H1 (cell line): ENCODE results near the gene FAM149A. TPM values are rescaled to one million over a fixed set of nuclear protein-coding genes. Genes with fewer than 3 reads are reported as not detected.
A peak's percentile ranks its signal among the peaks of the same experiment; 100 is the strongest.

ENCODE experiments used
- CTCF ChIA-PET: fragments of 300-600 bp; sonication (Branson Sonifier 250); formaldehyde crosslinking; loops from one replicate; lab custom pipeline; 2021; ENCODE audit not compliant: partially characterized antibody; lab: Charles Lee
- POLR2A ChIA-PET: fragments of 300-600 bp; sonication (Branson Sonifier 250); formaldehyde crosslinking; loops from one replicate; lab custom pipeline; 2021; ENCODE audit warnings: inconsistent platforms; ENCODE audit not compliant: partially characterized antibody; lab: Charles Lee
- DNase-seq, 2 experiments: peaks; one replicate each; pipeline versions ENCODE4 v3.0.0 to v3.0.0-alpha.2; 2010 to 2022; ENCODE audit warnings: low spot score in 2 of 2, low read depth in 1 of 2, mixed read lengths in 1 of 2
- FAIRE-seq: peaks from 2 replicates; lab custom pipeline; 2011; peaks lifted over from hg19 to GRCh38; lab: Jason Lieb, UNC
- H2AFZ ChIP-seq: 2 replicates; pipeline ENCODE4 v1.8.1; 2012; ENCODE audit warnings: low read length, inconsistent platforms
- H2AK5ac ChIP-seq: 2 replicates; pipeline ENCODE4 v1.6.1; 2013; ENCODE audit warnings: low read depth, low read length
- H2BK120ac ChIP-seq: replicated peaks from 2 replicates; pipeline ENCODE3; 2013; ENCODE audit warnings: low read depth, low read length, inconsistent platforms
- H2BK12ac ChIP-seq: 2 replicates; pipeline ENCODE4 v1.6.1; 2013; ENCODE audit warnings: low read depth, low read length
- H2BK15ac ChIP-seq: 2 replicates; pipeline ENCODE4 v1.6.1; 2013; ENCODE audit warnings: low read length
- H2BK20ac ChIP-seq: 2 replicates; pipeline ENCODE4 v1.6.1; 2013; ENCODE audit warnings: low read length
- H2BK5ac ChIP-seq: 2 replicates; pipeline ENCODE4 v1.6.1; 2013; ENCODE audit warnings: low read depth, low read length
- H3K14ac ChIP-seq: 2 replicates; pipeline ENCODE4 v1.6.1; 2013; ENCODE audit warnings: inconsistent platforms; ENCODE audit not compliant: insufficient read length
- H3K18ac ChIP-seq: 2 replicates; pipeline ENCODE4 v1.6.1; 2013; ENCODE audit warnings: low read length; ENCODE audit errors: extremely low read depth
- H3K23ac ChIP-seq: 2 replicates; pipeline ENCODE4 v1.6.1; 2013; ENCODE audit warnings: inconsistent platforms; ENCODE audit not compliant: insufficient read length
- H3K23me2 ChIP-seq: 2 replicates; pipeline ENCODE4 v1.6.1; 2013; ENCODE audit warnings: low read depth, low read length
- H3K27ac ChIP-seq: 2 replicates; pipeline ENCODE4 v1.6.1; 2011; ENCODE audit warnings: low read depth, low read length, inconsistent platforms
- H3K27me3 ChIP-seq, 4 experiments: replicated peaks in 1 of 4; 1 replicate in 1 of 4; 2 replicates in 3 of 4; pipeline versions ENCODE4 v1.6.1 to v1.8.1; 2011 to 2013; ENCODE audit warnings: low read length in 3 of 4, mild to moderate bottlenecking in 3 of 4, inconsistent platforms in 2 of 4, mixed read lengths in 2 of 4, moderate library complexity in 1 of 4; ENCODE audit not compliant: control insufficient read depth in 3 of 4, insufficient read depth in 3 of 4; ENCODE audit errors: extremely low read depth in 1 of 4
- H3K36me3 ChIP-seq, 4 experiments: 2 replicates each; pipeline versions ENCODE4 v1.6.1 to v1.8.1; 2011 to 2013; ENCODE audit warnings: mild to moderate bottlenecking in 4 of 4, low read length in 3 of 4, moderate library complexity in 2 of 4, control low read depth in 1 of 4, inconsistent platforms in 1 of 4; ENCODE audit not compliant: insufficient read depth in 4 of 4, control insufficient read depth in 2 of 4
- H3K4ac ChIP-seq: replicated peaks from 2 replicates; pipeline ENCODE3; 2013; ENCODE audit warnings: low read length, low read depth, mixed read lengths, inconsistent platforms; ENCODE audit not compliant: insufficient read length
- H3K4me1 ChIP-seq, 4 experiments: replicated peaks in 1 of 4; 1 replicate in 1 of 4; 2 replicates in 3 of 4; pipeline versions ENCODE4 v1.6.1 to v1.8.1; 2011 to 2013; ENCODE audit warnings: low read length in 3 of 4, inconsistent platforms in 2 of 4, mixed read lengths in 1 of 4; ENCODE audit not compliant: insufficient read depth in 4 of 4, control insufficient read depth in 3 of 4
- H3K4me2 ChIP-seq, 2 experiments: 2 replicates each; pipeline versions ENCODE4 v1.6.1 to v1.8.1; 2011 to 2013; ENCODE audit warnings: low read depth in 2 of 2, low read length in 2 of 2, control low read depth in 1 of 2, inconsistent platforms in 1 of 2, mild to moderate bottlenecking in 1 of 2; ENCODE audit not compliant: insufficient read depth in 1 of 2
- H3K4me3 ChIP-seq, 4 experiments: fragments of 200-600, 300-600 bp in 1 of 4; sonication (generic), shearing (Covaris generic), sonication (Bioruptor Twin) in 1 of 4; 2 replicates each; pipeline versions ENCODE4 v1.5.1 to v1.8.1; 2011 to 2016; ENCODE audit warnings: low read length in 4 of 4, low read depth in 3 of 4, control low read depth in 2 of 4, inconsistent platforms in 2 of 4, mild to moderate bottlenecking in 2 of 4, mixed read lengths in 1 of 4, moderate library complexity in 1 of 4; ENCODE audit not compliant: insufficient read depth in 2 of 4; ENCODE audit errors: extremely low read depth in 1 of 4
- H3K56ac ChIP-seq: replicated peaks from 2 replicates; pipeline ENCODE3; 2013; ENCODE audit warnings: low read depth, mild to moderate bottlenecking, mixed read lengths, low read length, inconsistent platforms; ENCODE audit not compliant: insufficient read length
- H3K79me1 ChIP-seq: 2 replicates; pipeline ENCODE4 v1.6.1; 2013; ENCODE audit warnings: low read depth, low read length, control low read depth
- H3K79me2 ChIP-seq, 2 experiments: 2 replicates each; pipeline versions ENCODE4 v1.6.1 to v1.8.1; 2012 to 2013; ENCODE audit warnings: low read length in 2 of 2, mild to moderate bottlenecking in 2 of 2, inconsistent platforms in 1 of 2; ENCODE audit not compliant: insufficient read depth in 2 of 2, control insufficient read depth in 1 of 2
- H3K9ac ChIP-seq, 4 experiments: replicated peaks in 1 of 4; 1 replicate in 1 of 4; 2 replicates in 3 of 4; pipeline versions ENCODE4 v1.6.1 to v1.8.1; 2011 to 2013; ENCODE audit warnings: low read depth in 3 of 4, low read length in 3 of 4, control low read depth in 2 of 4, mild to moderate bottlenecking in 2 of 4, moderate library complexity in 2 of 4, inconsistent platforms in 1 of 4; ENCODE audit errors: extremely low read depth in 1 of 4
- H3K9me3 ChIP-seq, 2 experiments: 2 replicates each; pipeline versions ENCODE4 v1.6.1 to v1.8.1; 2012 to 2013; ENCODE audit warnings: mild to moderate bottlenecking in 2 of 2, moderate library complexity in 2 of 2, control low read depth in 1 of 2, inconsistent platforms in 1 of 2, low read depth in 1 of 2, low read length in 1 of 2, mixed read lengths in 1 of 2; ENCODE audit not compliant: insufficient read depth in 2 of 2
- H4K20me1 ChIP-seq, 2 experiments: replicated peaks in 1 of 2; 2 replicates each; pipeline versions ENCODE3 to v1.8.1; 2011 to 2013; ENCODE audit warnings: inconsistent platforms in 2 of 2, low read length in 2 of 2, mild to moderate bottlenecking in 1 of 2; ENCODE audit not compliant: insufficient read depth in 2 of 2, control insufficient read depth in 1 of 2
- H4K5ac ChIP-seq: 2 replicates; pipeline ENCODE4 v1.6.1; 2013; ENCODE audit warnings: low read length, low read depth, mixed read lengths, inconsistent platforms; ENCODE audit not compliant: insufficient read length
- H4K8ac ChIP-seq: 2 replicates; pipeline ENCODE4 v1.8.0; 2013; ENCODE audit warnings: mild to moderate bottlenecking, moderate library complexity, low read length, inconsistent platforms; ENCODE audit not compliant: insufficient read depth; ENCODE audit errors: extremely low read depth
- H4K91ac ChIP-seq: replicated peaks from 2 replicates; pipeline ENCODE3; 2013; ENCODE audit warnings: low read length, mixed read lengths, inconsistent platforms; ENCODE audit not compliant: insufficient read length
- BRCA1 ChIP-seq: IDR thresholded peaks from 2 replicates; pipeline ENCODE4 v1.6.1; 2012; ENCODE audit warnings: low read depth, low read length, improper control_type of control experiment
- CBX5 ChIP-seq: fragments of 300-800, 300-1000 bp; sonication (generic); IDR thresholded peaks from 2 replicates; pipeline ENCODE4 v1.7.1; 2016; ENCODE audit warnings: antibody characterized with exemption, low read length, low read depth
- CBX8 ChIP-seq: fragments of 300-800, 300-1000 bp; sonication (generic); IDR thresholded peaks from 2 replicates; pipeline ENCODE4 v1.7.1; 2016; ENCODE audit warnings: low read depth, low read length, borderline replicate concordance
- TAF7 ChIP-seq: optimal IDR thresholded peaks from 2 replicates; pipeline ENCODE3; 2011; ENCODE audit warnings: low read depth, mild to moderate bottlenecking, inconsistent platforms, low read length, moderate library complexity, borderline replicate concordance
- WGBS, 2 experiments: shearing (Covaris generic) in 1 of 2; methylation state at CpG; one replicate each; pipeline versions ENCODE4 v1.1.6 to v1.1.7; 2013 to 2015; ENCODE audit warnings: low lambda C conversion rate in 2 of 2, mixed read lengths in 2 of 2, inconsistent platforms in 1 of 2, low coverage in 1 of 2, missing lambda C conversion rate in 1 of 2; ENCODE audit not compliant: insufficient replicate concordance in 2 of 2, insufficient coverage in 1 of 2, insufficient read length in 1 of 2; ENCODE audit errors: extremely low coverage in 1 of 2, missing lambda C conversion rate in 1 of 2; 5-methylcytosine and 5-hydroxymethylcytosine counted together
- polyA plus RNA-seq, 7 experiments: library from polyadenylated mRNA; depleted of rRNA in 3 of 7; stranded (reverse) in 5 of 7; unstranded in 2 of 7; fragments of >200 nt in 5 of 7; fragments of 200-250 nt in 2 of 7; gene quantifications; 1 replicate in 5 of 7; 2 replicates in 1 of 7; 4 replicates in 1 of 7; pipeline versions ENCODE4 v1.2.1 to v1.2.3, GENCODE V29; 2011 to 2013; ENCODE audit warnings: missing spikeins in 2 of 7, mixed read lengths in 2 of 7
- total RNA-seq: library from RNA; stranded (reverse); fragmentation: NEBNext Ultra II Directional; extraction: Animal tissue kit (Norgen Biotek cat#: 25700); gene quantifications from 2 replicates; pipeline ENCODE4 v1.2.1, GENCODE V29; 2021

FAM149A gene
- total and polyA plus RNA-seq, 2 of the 8 experiments (the other 6 are each of a cell fraction or from before 2014, with no cell fraction given) = 6.1 to 8.5 TPM

GRCh38 chr4:186058980-186059316, 45.6 kb upstream of the FAM149A start:
- Histone ChIP-seq H3K4ac (no peak overlapping the region), H2AFZ (no peak overlapping the region), H4K91ac (no peak overlapping the region), H3K9me3 (0 out of 4 replicates have a peak, but pooled peaks cover 0 to 4% of the 10 kb centered on the region in 2 experiments), H3K9ac (no peak overlapping the region), H3K14ac (no peak overlapping the region), H2BK20ac (no peak overlapping the region), H3K4me3 (no peak overlapping the region), H4K8ac (no peak overlapping the region), H3K4me1 (no peaks in the 10 kb centered on the region), H2BK120ac (no peak overlapping the region), H3K79me1 (no peaks in the 10 kb centered on the region), H3K4me2 (no peak overlapping the region), H2BK5ac (no peak overlapping the region), H3K27ac (no peak overlapping the region), H3K23me2 (no peaks in the 10 kb centered on the region), H2BK15ac (0 out of 2 replicates have a peak overlapping the region, but pooled peaks have one; percentile 29), H3K23ac (no peak overlapping the region), H2AK5ac (no peak overlapping the region), H4K5ac (no peak overlapping the region), H3K36me3 (no peaks in the 10 kb centered on the region), H3K27me3 (no peaks in the 10 kb centered on the region), H4K20me1 (no peaks in the 10 kb centered on the region), H2BK12ac (no peak overlapping the region), H3K79me2 (no peaks in the 10 kb centered on the region), H3K56ac (no peak overlapping the region), H3K18ac (no peak overlapping the region)
- 97% methylated on average over 3 of the region's 3 CpGs; no CpG with 5 or more reads in 1 of the 2 experiments for WGBS, 2 experiments
- DNase-seq (no peak), FAIRE-seq (no peak)
- TF ChIP-seq BRCA1 (no peak), TAF7 (no peak), CBX5 (no peak), CBX8 (no peak)
- CTCF ChIA-PET = interaction anchor here (1.2 to 1.7 kb wide), 2 partner anchors 9 to 12 kb away, joined by 3 to 5 read pairs; no protein-coding TSS in a partner anchor
- POLR2A ChIA-PET = no interaction called here
